ENCODE results near the gene PHLPP1. TPM values are rescaled to one million over a fixed set of nuclear protein-coding genes. Genes with fewer than 3 reads are reported as not detected.

The PHLPP1 gene
- total RNA-seq, 1 experiment from 2014 or later, result 39.9 TPM

- no CpG with 5 or more reads among the region's 6 CpGs for WGBS (ENCODE audit: extremely low coverage, insufficient read length, low lambda C conversion rate)
- Histone ChIP-seq H3K27ac (ENCODE audit: insufficient read length, low read depth, low read length) (no peak overlapping the region), H3K18ac (ENCODE audit: insufficient read length, low read depth, low read length) (no peak overlapping the region), H2AFZ (ENCODE audit: low read length) (no peak overlapping the region), H3K79me1 (ENCODE audit: insufficient read depth, low read depth, low read length, poor library complexity, severe bottlenecking) (peaks cover 13% of the 10 kb centered on the region), H2BK15ac (ENCODE audit: low read depth, low read length) (no peak overlapping the region), H2BK20ac (ENCODE audit: low read depth, low read length, poor library complexity, severe bottlenecking) (no peak overlapping the region), H3K9me3 (ENCODE audit: control insufficient read depth, low read depth, low read length) (no peaks in the 10 kb centered on the region), H4K91ac (ENCODE audit: insufficient read length, low read depth, low read length) (no peak overlapping the region), H3K4me1 (ENCODE audit: insufficient read depth, low read length) (peaks cover 12% of the 10 kb centered on the region), H2BK12ac (ENCODE audit: insufficient read length, low read depth, low read length) (no peak overlapping the region), H4K5ac (ENCODE audit: insufficient read length, low read depth, low read length) (no peak overlapping the region), H3T11ph (ENCODE audit: low read length) (no peak overlapping the region), H3K56ac (ENCODE audit: insufficient read length, low read depth, low read length) (no peak overlapping the region), H3K4me2 (ENCODE audit: insufficient read depth, insufficient read length, low read length) (peak overlapping the region; percentile 14), H2AK5ac (ENCODE audit: insufficient read length, low read length) (no peak overlapping the region), H3K27me3 (ENCODE audit: insufficient read depth, low read length) (no peaks in the 10 kb centered on the region), H3K23me2 (ENCODE audit: insufficient read length, low read depth, low read length, poor library complexity, severe bottlenecking) (no peaks in the 10 kb centered on the region), H3K79me2 (ENCODE audit: insufficient read depth, low read length) (peaks cover 54% of the 10 kb centered on the region; the same call in 1 of the 2 replicates), H3K4ac (ENCODE audit: low read depth, low read length) (no peak overlapping the region), H2BK5ac (ENCODE audit: insufficient read length, low read length) (no peak overlapping the region), H3K14ac (ENCODE audit: insufficient read depth, low read length) (no peak overlapping the region), H3K23ac (ENCODE audit: insufficient read length, low read depth, low read length) (no peak overlapping the region), H2BK120ac (ENCODE audit: low read depth, low read length, poor library complexity, severe bottlenecking) (no peak overlapping the region), H3K9ac (ENCODE audit: extremely low read depth, insufficient read length, low read length) (peak overlapping the region; percentile 8), H4K20me1 (ENCODE audit: control insufficient read depth, insufficient read depth, insufficient read length) (no peaks in the 10 kb centered on the region), H4K8ac (replicated peaks; ENCODE audit: insufficient read length, low read depth, low read length) (no peak overlapping the region)
- Mint-ChIP-seq H3K27ac (peak overlapping the region; percentile 84 to 95 (median 93)), H3K4me1 (peaks cover 62 to 69% of the 10 kb centered on the region in 2 experiments), H3K27me3 (ENCODE audit: low read depth) (no peaks in the 10 kb centered on the region), H3K4me3 (peak overlapping the region in 1 of 2 experiments; percentile 54; a peak in 3 of 5 replicates), H3K9me3 (no peaks in the 10 kb centered on the region), H3K36me3 (ENCODE audit: insufficient read depth in 1 of 3, low read depth in 3 of 3) (no peaks in the 10 kb centered on the region)
- TF ChIP-seq, protein P1, sequence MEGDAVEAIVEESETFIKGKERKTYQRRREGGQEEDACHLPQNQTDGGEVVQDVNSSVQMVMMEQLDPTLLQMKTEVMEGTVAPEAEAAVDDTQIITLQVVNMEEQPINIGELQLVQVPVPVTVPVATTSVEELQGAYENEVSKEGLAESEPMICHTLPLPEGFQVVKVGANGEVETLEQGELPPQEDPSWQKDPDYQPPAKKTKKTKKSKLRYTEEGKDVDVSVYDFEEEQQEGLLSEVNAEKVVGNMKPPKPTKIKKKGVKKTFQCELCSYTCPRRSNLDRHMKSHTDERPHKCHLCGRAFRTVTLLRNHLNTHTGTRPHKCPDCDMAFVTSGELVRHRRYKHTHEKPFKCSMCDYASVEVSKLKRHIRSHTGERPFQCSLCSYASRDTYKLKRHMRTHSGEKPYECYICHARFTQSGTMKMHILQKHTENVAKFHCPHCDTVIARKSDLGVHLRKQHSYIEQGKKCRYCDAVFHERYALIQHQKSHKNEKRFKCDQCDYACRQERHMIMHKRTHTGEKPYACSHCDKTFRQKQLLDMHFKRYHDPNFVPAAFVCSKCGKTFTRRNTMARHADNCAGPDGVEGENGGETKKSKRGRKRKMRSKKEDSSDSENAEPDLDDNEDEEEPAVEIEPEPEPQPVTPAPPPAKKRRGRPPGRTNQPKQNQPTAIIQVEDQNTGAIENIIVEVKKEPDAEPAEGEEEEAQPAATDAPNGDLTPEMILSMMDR (conservative IDR thresholded peaks at IDR 0.05), result no peak
- DNase-seq, result no peak
Observed at GRCh38 chr18:62778976-62779869, 63.9 kb downstream of the PHLPP1 start.

All from H9 (cell line).